GM19240 (cell line): ENCODE data around the gene PRM1.
"Not testable (repeated sequence)": the region's sequence is repeated elsewhere in the genome, so short reads cannot be mapped to it uniquely, and the experiment has no call there.

Source experiments
- DNase-seq: peaks from one replicate; pipeline ENCODE4 v3.0.0; 2011; ENCODE audit warnings: low spot score; ENCODE audit not compliant: insufficient read length

Gene PRM1

GRCh38 chr16:11314309-11314894 lies 33.3 kb upstream of the PRM1 start:
- no peak for DNase-seq

GRCh38 chr16:11313493-11314308 lies 32.6 kb upstream of the PRM1 start:
- no peak for DNase-seq

GRCh38 chr16:11312718-11313492 lies 31.8 kb upstream of the PRM1 start:
- no peak for DNase-seq

GRCh38 chr16:11310997-11311561 lies 29.9 kb upstream of the PRM1 start:
- no peak for DNase-seq

GRCh38 chr16:11310634-11310977 lies 29.5 kb upstream of the PRM1 start:
- DNase-seq = no peak

- DNase-seq = no peak
These were observed 28.9 kb upstream of the PRM1 start for GRCh38 chr16:11309895-11310633.

GRCh38 chr16:11308493-11309283 lies 27.6 kb upstream of the PRM1 start:
- DNase-seq = no peak

GRCh38 chr16:11307639-11308492 lies 26.7 kb upstream of the PRM1 start:
- no peak for DNase-seq

- DNase-seq = no peak
These were observed 26.0 kb upstream of the PRM1 start for GRCh38 chr16:11306997-11307638.

GRCh38 chr16:11306381-11306780 lies 25.3 kb upstream of the PRM1 start:
- no peak for DNase-seq

- DNase-seq = no peak
These were observed 22.4 kb upstream of the PRM1 start for GRCh38 chr16:11303405-11304138.

GRCh38 chr16:11302977-11303376 lies 21.8 kb upstream of the PRM1 start:
- no peak for DNase-seq

GRCh38 chr16:11301645-11302501 lies 20.7 kb upstream of the PRM1 start:
- DNase-seq = no peak

GRCh38 chr16:11300560-11300892 lies 19.4 kb upstream of the PRM1 start:
- DNase-seq = no peak

GRCh38 chr16:11299865-11300559 lies 18.9 kb upstream of the PRM1 start:
- DNase-seq = no peak

GRCh38 chr16:11298950-11299547 lies 17.9 kb upstream of the PRM1 start:
- DNase-seq = not testable (repeated sequence)
